ENCODE data around the gene CBX5. TPM values are rescaled to one million over a fixed set of nuclear protein-coding genes. Genes with fewer than 3 reads are reported as not detected.
"Not testable (repeated sequence)": the region's sequence is repeated elsewhere in the genome, so short reads cannot be mapped to it uniquely, and the experiment has no call there.

CBX5 gene
- total and polyA plus RNA-seq, 2 of the 8 experiments (the other 6 are each of a cell fraction or from before 2014, with no cell fraction given): 62.4 to 231 TPM

DNA sequence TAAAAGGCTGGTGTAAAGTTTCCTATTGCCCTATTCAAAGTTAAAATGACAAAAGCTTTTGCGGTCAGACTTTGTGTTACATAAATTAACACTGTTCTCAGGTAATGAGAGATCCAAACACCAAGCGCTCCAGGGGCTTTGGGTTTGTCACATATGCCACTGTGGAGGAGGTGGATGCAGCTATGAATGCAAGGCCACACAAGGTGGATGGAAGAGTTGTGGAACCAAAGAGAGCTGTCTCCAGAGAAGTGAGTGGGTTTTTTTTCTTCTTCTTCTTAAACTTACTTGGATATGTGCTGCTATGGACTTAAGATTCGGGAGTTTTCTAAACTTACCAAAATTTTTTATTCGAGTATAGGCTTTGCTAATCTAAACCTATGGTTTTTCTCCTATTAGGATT is 1.8 kb upstream of the CBX5 start:
- not testable (repeated sequence) for H3K18ac ChIP-seq (ENCODE audit: extremely low read depth, low read length); H2BK15ac ChIP-seq (ENCODE audit: low read length); H2BK120ac ChIP-seq (replicated peaks; ENCODE audit: low read depth, low read length); H3K79me1 ChIP-seq (ENCODE audit: low read depth, low read length); FAIRE-seq; H4K91ac ChIP-seq (replicated peaks; ENCODE audit: insufficient read length, low read length); DNase-seq (ENCODE audit: low read depth in 1 of 2, low spot score in 2 of 2); H2BK20ac ChIP-seq (ENCODE audit: low read length); H3K14ac ChIP-seq (ENCODE audit: insufficient read length); H2BK12ac ChIP-seq (ENCODE audit: low read depth, low read length); H4K5ac ChIP-seq (ENCODE audit: insufficient read length, low read depth, low read length); H3K23ac ChIP-seq (ENCODE audit: insufficient read length); H2BK5ac ChIP-seq (ENCODE audit: low read depth, low read length); H2AK5ac ChIP-seq (ENCODE audit: low read depth, low read length); H3K9me3 ChIP-seq (ENCODE audit: insufficient read depth in 2 of 2, low read depth in 1 of 2, low read length in 1 of 2); H2AFZ ChIP-seq (ENCODE audit: low read length); H3K27me3 ChIP-seq (replicated peaks in 1 of 4; ENCODE audit: control insufficient read depth in 3 of 4, extremely low read depth in 1 of 4, insufficient read depth in 3 of 4, low read length in 3 of 4); H4K8ac ChIP-seq (ENCODE audit: extremely low read depth, insufficient read depth, low read length); H3K4ac ChIP-seq (replicated peaks; ENCODE audit: insufficient read length, low read depth, low read length)
- ChIA-PET CTCF (ENCODE audit: partially characterized antibody) (interaction anchor here (0.5 to 12.3 kb wide), 6 partner anchors 12 to 87 kb away, joined by 3 to 90 read pairs (median 4); no protein-coding TSS in a partner anchor), POLR2A (ENCODE audit: partially characterized antibody) (interaction anchor here (0.7 to 44.8 kb wide), 28 partner anchors 8 to 151 kb away, joined by 3 to 1006 read pairs (median 16); partner anchors contain the start of genes COPZ1, ITGA5 and NFE2)
- H3K4me1 ChIP-seq (replicated peaks in 1 of 4; ENCODE audit: control insufficient read depth in 3 of 4, insufficient read depth in 4 of 4, low read length in 3 of 4): peaks cover 0 to 12% (median 8%) of the 10 kb centered on the region in 4 experiments; a peak in 5 of 7 replicates
- H3K27ac ChIP-seq (ENCODE audit: low read depth, low read length): peak overlapping the region; percentile 99
- peaks cover 15 to 66% of the 10 kb centered on the region in 2 experiments for H3K79me2 ChIP-seq (ENCODE audit: control insufficient read depth in 1 of 2, insufficient read depth in 2 of 2, low read length in 2 of 2)
- H3K23me2 ChIP-seq (ENCODE audit: low read depth, low read length): peaks cover 13% of the 10 kb centered on the region
- H3K4me3 ChIP-seq (ENCODE audit: extremely low read depth in 1 of 4, insufficient read depth in 2 of 4, low read depth in 3 of 4, low read length in 4 of 4): peak overlapping the region; percentile 70 to 99 (median 90)
- H4K20me1 ChIP-seq (replicated peaks in 1 of 2; ENCODE audit: control insufficient read depth in 1 of 2, insufficient read depth in 2 of 2, low read length in 2 of 2): peaks cover 21 to 26% of the 10 kb centered on the region in 2 experiments
- peak overlapping the region; percentile 85 for H3K56ac ChIP-seq (replicated peaks; ENCODE audit: insufficient read length, low read depth, low read length)
- H3K4me2 ChIP-seq (ENCODE audit: insufficient read depth in 1 of 2, low read depth in 2 of 2, low read length in 2 of 2): peak overlapping the region; percentile 62 to 67
- H3K9ac ChIP-seq (replicated peaks in 1 of 4; ENCODE audit: extremely low read depth in 1 of 4, low read depth in 3 of 4, low read length in 3 of 4): peak overlapping the region; percentile 97 to 100 (median 100)
- H3K36me3 ChIP-seq (ENCODE audit: control insufficient read depth in 2 of 4, insufficient read depth in 4 of 4, low read length in 3 of 4): peaks cover 36 to 69% (median 51%) of the 10 kb centered on the region in 4 experiments
- WGBS, 2 experiments (ENCODE audit: extremely low coverage in 1 of 2, insufficient coverage in 1 of 2, insufficient read length in 1 of 2, insufficient replicate concordance in 2 of 2, low coverage in 1 of 2, low lambda C conversion rate in 2 of 2, missing lambda C conversion rate in 1 of 2): 13% methylated on average over 4 of the region's 4 CpGs; no CpG with 5 or more reads in 1 of the 2 experiments
